ENCODE data around the gene FAM53B. TPM values are rescaled to one million over a fixed set of nuclear protein-coding genes. Genes with fewer than 3 reads are reported as not detected.
A peak's percentile ranks its signal among the peaks of the same experiment; 100 is the strongest.

Gene FAM53B
- total and polyA plus RNA-seq, 5 donors = 34.6 to 58.3 (median 49.5) TPM

DNA sequence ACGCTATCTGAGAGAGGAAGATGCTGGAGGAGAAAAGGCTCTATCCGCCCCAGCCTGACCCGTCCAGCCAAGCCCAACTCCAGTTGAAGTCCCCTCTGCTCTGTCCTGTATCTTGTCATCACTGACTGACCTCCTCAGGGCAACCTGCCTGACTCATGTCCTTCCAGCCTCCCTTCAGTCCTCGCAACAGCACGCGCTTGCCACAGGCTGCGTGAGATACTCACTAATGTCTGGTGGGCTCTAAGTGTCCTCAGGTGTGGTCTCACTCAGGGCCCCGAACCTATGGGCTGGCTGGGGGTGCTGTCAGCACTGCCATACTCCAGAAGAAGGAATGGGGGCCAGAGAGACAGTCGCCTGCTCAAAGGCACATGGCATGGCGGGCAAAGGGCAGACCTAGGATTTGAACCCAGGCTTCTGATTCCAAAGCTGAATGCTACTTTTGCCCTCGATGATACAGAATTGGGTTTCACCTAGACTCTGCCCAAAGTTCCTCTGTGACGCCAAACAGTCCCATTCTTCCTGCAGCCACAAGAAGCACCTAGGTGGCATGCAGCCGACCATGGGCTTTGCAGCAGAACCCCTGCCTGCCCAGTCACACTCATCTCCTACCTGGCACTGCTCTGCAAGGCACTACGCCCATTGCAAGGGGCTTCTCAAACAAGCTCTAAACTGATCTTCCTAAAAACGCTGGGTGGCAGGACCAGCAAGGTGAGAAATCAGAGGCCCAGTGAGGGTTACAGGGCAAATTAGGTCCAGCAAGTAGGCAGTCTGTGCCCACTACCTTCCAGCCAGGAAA lies 8.5 kb downstream of the FAM53B start:
- intact Hi-C loops (cut with DNase I) = loop anchor here in 3 of 4 donors (5.0 to 10.0 kb wide), 2 partner anchors 33 to 51 kb away; no protein-coding TSS in a partner anchor
- H3K27ac ChIP-seq (ENCODE audit: low read length) = peak overlapping the region; percentile 84
- H3K27me3 ChIP-seq (ENCODE audit: control insufficient read depth, insufficient read depth) = no peaks in the 10 kb centered on the region
- H3K4me3 ChIP-seq (ENCODE audit: low read length) = peak overlapping the region; percentile 11
- DNase-seq (no peak), ATAC-seq (no peak)
- H3K4me1 ChIP-seq (ENCODE audit: control insufficient read depth, insufficient read depth, low read length) = peaks cover 57% of the 10 kb centered on the region
- 79% methylated on average over 15 of the region's 15 CpGs for WGBS
- no peaks in the 10 kb centered on the region for H3K9me3 ChIP-seq (ENCODE audit: control insufficient read depth, low read length)

DNA sequence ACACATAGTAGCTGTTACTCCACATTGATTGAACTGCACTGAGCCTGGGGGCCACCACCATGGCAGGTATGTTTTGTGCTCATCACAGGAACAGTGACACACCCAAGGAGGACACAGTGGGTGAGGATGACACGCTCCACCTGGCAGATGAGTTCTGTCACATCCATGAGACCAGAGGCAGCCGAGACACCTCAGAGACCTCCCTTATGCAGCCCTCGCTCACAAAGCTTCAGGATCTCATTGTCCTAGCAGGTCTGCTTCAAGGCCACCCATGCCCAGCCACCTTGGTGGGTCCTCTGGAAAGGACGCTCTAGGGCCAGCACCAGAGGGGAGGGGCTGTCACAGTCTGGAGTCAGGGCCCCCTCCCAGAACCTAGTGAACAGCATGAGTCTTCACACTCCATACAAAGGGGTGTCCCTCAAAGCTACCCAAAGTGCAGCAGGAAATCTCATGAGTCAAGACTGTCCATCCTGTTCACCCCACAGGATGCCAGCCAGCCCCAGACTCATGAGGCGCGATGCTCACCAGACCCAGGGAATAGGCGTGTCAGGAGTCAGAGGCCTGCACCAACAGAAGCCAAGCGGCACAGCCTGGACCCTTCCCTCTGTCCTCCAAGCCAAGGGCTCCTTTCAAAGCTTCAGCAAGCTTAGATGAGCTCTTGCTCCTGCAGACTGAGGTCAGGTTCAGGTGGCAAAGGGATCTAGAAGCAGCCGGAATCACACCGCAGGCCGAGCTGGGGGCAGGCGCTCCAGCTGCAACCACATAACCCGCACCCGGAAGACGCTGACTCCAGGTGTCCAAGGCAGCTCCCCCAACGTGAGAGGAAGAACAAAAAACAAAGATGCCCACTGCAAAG lies 9.6 kb downstream of the FAM53B start:
- Histone ChIP-seq H3K4me3 (ENCODE audit: low read length) (no peak overlapping the region), H3K9me3 (ENCODE audit: control insufficient read depth, low read length) (no peaks in the 10 kb centered on the region), H3K27me3 (ENCODE audit: control insufficient read depth, insufficient read depth) (no peaks in the 10 kb centered on the region), H3K4me1 (ENCODE audit: control insufficient read depth, insufficient read depth, low read length) (peaks cover 64% of the 10 kb centered on the region), H3K27ac (ENCODE audit: low read length) (peak overlapping the region; percentile 94)
- 85% methylated on average over 16 of the region's 16 CpGs for WGBS
- intact Hi-C loops (cut with DNase I) = loop anchor here in 3 of 4 donors (5.0 to 10.0 kb wide), 2 partner anchors 32 to 50 kb away; no protein-coding TSS in a partner anchor
- ATAC-seq (no peak), DNase-seq (no peak)

DNA sequence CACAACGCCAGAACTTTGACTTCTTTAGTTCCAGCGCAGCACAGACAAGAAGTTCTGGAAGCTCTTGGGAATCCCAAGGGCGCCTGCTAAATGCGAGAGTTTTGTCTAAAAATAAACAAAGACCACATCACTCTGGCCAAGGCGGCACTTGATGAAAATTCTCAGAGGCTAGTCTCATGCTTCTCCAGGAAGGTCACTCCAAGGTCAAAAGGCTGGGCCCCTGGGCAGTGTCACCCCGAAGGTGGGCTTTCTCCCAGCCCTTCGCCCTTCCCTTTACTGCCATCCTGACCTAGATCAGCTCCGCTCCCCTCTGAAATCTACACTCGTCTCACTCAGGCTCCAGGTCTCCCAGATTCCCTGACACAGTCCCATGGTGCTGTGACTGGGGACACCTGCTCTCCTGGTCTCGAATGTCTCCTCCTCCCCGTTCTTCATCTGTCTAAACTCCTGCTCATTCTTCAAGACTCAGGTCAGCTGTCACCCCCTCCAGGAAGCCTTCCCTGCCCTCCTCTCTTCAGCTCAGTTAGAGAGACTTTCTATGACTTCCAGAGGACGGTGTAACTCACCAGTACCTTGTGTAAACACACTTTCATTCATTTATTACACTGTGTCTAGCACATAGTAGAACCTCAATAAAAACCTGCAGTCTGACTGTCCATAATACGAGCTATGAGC lies 10.5 kb downstream of the FAM53B start:
- intact Hi-C loops (cut with DNase I) = loop anchor here in 3 of 4 donors (10.0 kb wide), 1 partner anchor 49 kb away; no protein-coding TSS in a partner anchor
- Histone ChIP-seq H3K27me3 (ENCODE audit: control insufficient read depth, insufficient read depth) (no peaks in the 10 kb centered on the region), H3K9me3 (ENCODE audit: control insufficient read depth, low read length) (no peaks in the 10 kb centered on the region), H3K4me3 (ENCODE audit: low read length) (no peak overlapping the region), H3K4me1 (ENCODE audit: control insufficient read depth, insufficient read depth, low read length) (peaks cover 67% of the 10 kb centered on the region), H3K27ac (ENCODE audit: low read length) (peak overlapping the region; percentile 94)
- peak in 1 of 3 donors; percentile 60 for DNase-seq
- 45% methylated on average over 13 of the region's 13 CpGs for WGBS
- ATAC-seq = no peak

DNA sequence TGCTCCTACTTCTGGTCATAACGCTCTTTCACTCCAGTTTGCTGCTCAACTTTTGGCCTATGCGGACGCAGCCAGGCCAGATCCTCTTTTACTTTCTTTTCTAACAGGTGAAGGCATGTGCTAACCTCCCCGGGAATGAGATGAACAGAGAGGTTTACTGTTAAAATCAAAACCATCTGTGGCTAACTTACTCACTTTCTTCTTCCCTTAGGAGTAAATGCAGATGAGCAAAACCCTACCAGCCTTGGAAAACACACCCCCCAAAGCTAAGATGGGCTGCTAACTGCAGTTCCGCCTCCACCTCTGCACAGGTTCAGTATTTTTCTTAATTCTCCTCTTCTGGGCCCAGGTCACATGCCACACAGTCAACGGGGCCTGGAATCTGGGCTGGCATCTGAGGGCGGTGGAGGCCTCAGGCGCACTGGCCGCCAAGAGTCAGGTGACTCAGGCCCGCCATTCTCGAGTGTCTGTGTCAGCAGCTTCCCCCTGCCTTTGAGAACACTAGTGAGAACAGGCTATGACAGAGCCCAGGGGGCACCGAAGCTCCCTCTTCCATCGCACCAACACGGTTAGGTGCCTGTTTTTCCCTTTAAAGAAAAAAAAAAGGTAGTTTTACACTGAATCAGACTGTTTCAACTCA lies 11.1 kb downstream of the FAM53B start:
- Histone ChIP-seq H3K27ac (ENCODE audit: low read length) (peak overlapping the region; percentile 94), H3K27me3 (ENCODE audit: control insufficient read depth, insufficient read depth) (no peaks in the 10 kb centered on the region), H3K4me1 (ENCODE audit: control insufficient read depth, insufficient read depth, low read length) (peaks cover 68% of the 10 kb centered on the region), H3K4me3 (ENCODE audit: low read length) (no peak overlapping the region), H3K9me3 (ENCODE audit: control insufficient read depth, low read length) (no peaks in the 10 kb centered on the region)
- whole genome bisulfite sequencing = 43% methylated on average over 14 of the region's 14 CpGs
- ATAC-seq (peak; percentile 41 to 49), DNase-seq (peak; percentile 66 to 83 (median 80))
- intact Hi-C loops (cut with DNase I) = loop anchor here in 3 of 4 donors (10.0 kb wide), 1 partner anchor 48 kb away; no protein-coding TSS in a partner anchor

DNA sequence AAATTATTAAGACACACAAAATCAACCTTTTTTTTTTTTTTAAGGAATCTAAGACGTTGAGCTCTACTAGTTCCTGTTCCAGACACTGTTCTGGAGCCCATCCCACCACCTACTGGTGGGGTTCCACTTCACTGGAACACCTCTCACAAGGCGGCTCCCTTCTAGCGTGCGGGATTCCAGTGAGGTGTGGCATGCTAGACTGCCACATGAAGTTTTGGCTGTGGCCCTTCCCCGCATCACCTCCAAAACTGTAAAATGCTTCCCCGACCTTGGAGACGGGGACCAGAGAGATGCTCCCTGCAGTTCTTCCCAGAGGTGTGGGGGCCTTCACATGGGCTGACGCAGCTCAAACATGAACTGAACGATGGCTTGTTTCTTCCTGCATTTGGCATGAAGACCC lies 12.6 kb downstream of the FAM53B start:
- peak overlapping the region; percentile 53 for H3K27ac ChIP-seq (ENCODE audit: low read length)

DNA sequence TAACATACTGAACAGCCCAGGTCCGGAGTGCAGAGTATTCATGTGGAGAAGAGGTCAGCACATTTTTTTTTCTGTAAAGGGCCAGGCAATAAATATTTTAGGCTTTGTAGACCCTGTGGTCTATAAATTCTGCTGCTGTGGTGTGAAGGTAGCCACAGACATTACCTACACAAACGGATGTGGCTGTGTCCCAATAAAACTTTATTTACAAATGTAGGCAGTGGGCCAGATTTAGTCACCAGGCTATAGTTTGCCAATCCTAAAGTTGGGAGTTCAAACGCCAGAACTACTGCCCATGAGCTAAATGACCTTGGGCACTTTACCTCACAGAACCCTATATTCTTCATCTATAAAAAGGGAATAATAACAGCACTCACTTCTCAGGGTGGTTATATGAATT lies 13.4 kb downstream of the FAM53B start:
- no peak overlapping the region for H3K27ac ChIP-seq (ENCODE audit: low read length)

More for the DNA sequence above, 12.6 kb downstream of the FAM53B start:
- H3K27me3 ChIP-seq (ENCODE audit: control insufficient read depth, insufficient read depth) = no peaks in the 10 kb centered on the region
- no peak overlapping the region for H3K4me3 ChIP-seq (ENCODE audit: low read length)
- DNase-seq = no peak
- no peak for ATAC-seq
- intact Hi-C loops (cut with DNase I) = loop anchor here in 3 of 4 donors (10.0 kb wide), 1 partner anchor 47 kb away; no protein-coding TSS in a partner anchor
- peaks cover 61% of the 10 kb centered on the region for H3K4me1 ChIP-seq (ENCODE audit: control insufficient read depth, insufficient read depth, low read length)
- no peaks in the 10 kb centered on the region for H3K9me3 ChIP-seq (ENCODE audit: control insufficient read depth, low read length)
- WGBS = 76% methylated on average over 9 of the region's 9 CpGs

DNA sequence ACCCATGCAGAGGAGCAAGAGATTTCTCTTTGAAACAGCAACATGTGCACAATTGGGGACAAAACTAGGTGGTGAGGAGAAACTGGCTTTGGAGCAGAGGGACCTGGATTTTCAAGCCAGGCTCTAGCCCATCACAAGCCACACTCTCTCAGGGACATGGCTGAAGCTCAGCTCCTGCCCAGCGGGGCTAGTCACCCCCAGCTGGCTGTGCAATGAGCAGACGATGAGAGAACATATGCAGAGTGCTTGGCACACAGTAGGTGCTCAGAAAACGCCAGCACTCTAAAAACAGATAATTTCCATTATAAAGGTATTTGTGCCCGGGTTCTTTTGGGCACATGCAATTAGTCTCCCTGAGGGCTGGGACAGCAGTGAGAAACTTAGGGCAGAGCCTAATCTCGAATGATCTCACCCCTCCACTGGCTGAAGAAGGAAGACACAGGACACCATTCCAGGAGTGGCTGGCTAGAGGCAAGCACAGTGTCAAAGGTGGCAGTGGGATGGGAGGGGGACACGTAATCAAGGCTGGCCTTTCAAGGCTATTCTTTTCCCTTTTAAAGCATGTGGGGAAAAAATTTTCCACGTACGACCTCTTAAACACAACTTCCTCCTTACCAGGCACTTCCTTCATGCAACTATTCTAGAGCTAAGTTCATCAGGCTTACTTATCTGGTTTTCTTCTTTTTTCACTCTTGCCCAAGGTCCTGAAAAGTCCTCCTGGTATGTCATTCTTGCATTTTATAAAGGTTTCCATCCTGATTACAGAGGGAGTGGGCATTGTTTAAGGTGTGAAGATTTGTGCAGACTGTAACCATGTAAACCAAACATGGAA lies 15.1 kb downstream of the FAM53B start:
- no peaks in the 10 kb centered on the region for H3K27me3 ChIP-seq (ENCODE audit: control insufficient read depth, insufficient read depth)
- no peaks in the 10 kb centered on the region for H3K9me3 ChIP-seq (ENCODE audit: control insufficient read depth, low read length)
- H3K4me1 ChIP-seq (ENCODE audit: control insufficient read depth, insufficient read depth, low read length) = peaks cover 63% of the 10 kb centered on the region
- intact Hi-C loops (cut with DNase I) = no loop called here
- 54% methylated on average over 8 of the region's 8 CpGs for WGBS
- ATAC-seq (peak in 1 of 2 donors; percentile 43), DNase-seq (no peak)
- peak overlapping the region; percentile 86 for H3K27ac ChIP-seq (ENCODE audit: low read length)
- no peak overlapping the region for H3K4me3 ChIP-seq (ENCODE audit: low read length)

More for the DNA sequence above, 13.4 kb downstream of the FAM53B start:
- intact Hi-C loops (cut with DNase I) = loop anchor here in 3 of 4 donors (10.0 kb wide), 1 partner anchor 46 kb away; no protein-coding TSS in a partner anchor
- no peak overlapping the region for H3K4me3 ChIP-seq (ENCODE audit: low read length)
- H3K4me1 ChIP-seq (ENCODE audit: control insufficient read depth, insufficient read depth, low read length) = peaks cover 60% of the 10 kb centered on the region
- no peaks in the 10 kb centered on the region for H3K27me3 ChIP-seq (ENCODE audit: control insufficient read depth, insufficient read depth)
- WGBS = 87% methylated on average over 3 of the region's 3 CpGs
- no peaks in the 10 kb centered on the region for H3K9me3 ChIP-seq (ENCODE audit: control insufficient read depth, low read length)
- DNase-seq = no peak
- no peak for ATAC-seq

DNA sequence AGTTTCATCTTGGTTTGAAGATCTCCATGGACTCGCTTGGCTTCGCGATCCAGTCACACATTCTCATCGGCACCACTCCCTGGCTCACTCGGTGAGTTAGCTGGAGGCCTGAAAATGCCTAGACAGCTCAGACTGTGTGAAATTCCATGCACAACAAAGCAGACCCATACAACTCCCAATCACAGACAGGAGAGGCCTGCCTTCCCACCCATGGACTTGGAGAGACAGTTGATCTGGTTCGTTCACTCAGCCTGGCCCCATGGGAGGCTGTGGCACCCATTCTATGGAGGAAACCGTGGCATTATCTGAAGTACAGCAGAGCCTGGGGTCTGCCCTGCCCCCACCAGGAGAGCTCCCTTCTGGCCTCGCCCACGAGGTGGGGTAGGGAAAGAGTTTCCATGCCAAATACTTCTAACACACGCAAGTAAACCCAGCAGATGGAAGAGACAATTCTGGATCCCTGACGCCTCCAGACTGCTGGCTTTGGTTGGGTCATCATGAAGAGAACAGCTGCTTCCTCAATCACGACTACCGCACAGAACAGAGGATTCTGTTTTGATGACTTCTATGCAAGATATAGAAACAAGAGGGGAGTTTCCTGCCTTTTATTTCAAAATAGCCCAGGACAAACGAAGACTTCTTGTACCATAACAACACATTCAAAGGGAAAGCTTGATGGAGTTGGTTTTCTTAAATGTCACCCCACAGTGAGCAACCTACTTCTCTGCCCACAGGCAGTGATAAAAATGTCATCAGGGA lies 15.9 kb downstream of the FAM53B start:
- peak; percentile 30 to 57 for ATAC-seq
- Histone ChIP-seq H3K4me3 (ENCODE audit: low read length) (no peak overlapping the region), H3K27ac (ENCODE audit: low read length) (peak overlapping the region; percentile 86), H3K9me3 (ENCODE audit: control insufficient read depth, low read length) (no peaks in the 10 kb centered on the region), H3K4me1 (ENCODE audit: control insufficient read depth, insufficient read depth, low read length) (peaks cover 60% of the 10 kb centered on the region), H3K27me3 (ENCODE audit: control insufficient read depth, insufficient read depth) (no peaks in the 10 kb centered on the region)
- 34% methylated on average over 14 of the region's 14 CpGs for WGBS
- DNase-seq = peak in 2 of 3 donors; percentile 57 to 61
- intact Hi-C loops (cut with DNase I) = no loop called here

DNA sequence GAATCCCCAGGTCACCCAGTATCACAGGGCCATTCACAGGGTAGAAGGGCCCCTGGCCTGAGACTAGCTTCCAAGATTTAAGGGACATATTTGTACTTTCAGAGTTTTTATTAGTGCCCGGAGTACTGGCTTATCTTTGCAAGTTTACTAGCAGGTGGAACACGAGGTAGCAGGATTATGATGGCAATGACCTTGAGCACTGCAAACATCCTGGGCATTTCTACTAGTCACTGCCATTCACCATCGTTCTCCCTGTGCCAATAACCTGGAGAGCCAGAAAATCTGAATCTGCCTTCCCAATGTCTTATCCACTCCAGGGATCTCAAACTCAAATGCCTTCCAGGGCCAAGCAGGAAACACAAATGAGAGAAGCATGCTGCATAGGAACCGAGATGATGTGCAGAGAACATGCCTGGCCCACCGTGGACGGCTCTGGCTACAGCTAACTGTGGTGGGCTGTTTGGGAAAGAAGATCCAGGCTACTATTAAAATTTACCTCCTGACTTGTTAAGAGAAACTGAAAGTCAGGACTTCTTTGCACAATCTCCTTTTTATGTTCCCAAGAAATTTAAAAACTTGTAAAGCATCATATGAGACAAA lies 16.7 kb downstream of the FAM53B start:
- DNase-seq = no peak

More for the DNA sequence above, 16.7 kb downstream of the FAM53B start:
- Histone ChIP-seq H3K27ac (ENCODE audit: low read length) (peak overlapping the region; percentile 40), H3K4me1 (ENCODE audit: control insufficient read depth, insufficient read depth, low read length) (peaks cover 60% of the 10 kb centered on the region), H3K9me3 (ENCODE audit: control insufficient read depth, low read length) (no peaks in the 10 kb centered on the region), H3K27me3 (ENCODE audit: control insufficient read depth, insufficient read depth) (no peaks in the 10 kb centered on the region), H3K4me3 (ENCODE audit: low read length) (no peak overlapping the region)
- WGBS = 58% methylated on average over 6 of the region's 6 CpGs
- intact Hi-C loops (cut with DNase I) = no loop called here
- no peak for ATAC-seq
